22Rv1 (cell line): ENCODE data around the gene ZNF611.
"Not testable (repeated sequence)": the region's sequence is repeated elsewhere in the genome, so short reads cannot be mapped to it uniquely, and the experiment has no call there.

Experiments
- CTCF ChIP-seq: fragments of 450-650 bp; IDR thresholded peaks from 2 replicates; pipeline ENCODE4 v1.5.1; 2017; ENCODE audit warnings: mild to moderate bottlenecking
- ZFX ChIP-seq: fragments of 450-650 bp; IDR thresholded peaks from 2 replicates; pipeline ENCODE4 v1.6.1; 2017; ENCODE audit warnings: antibody characterized with exemption, borderline replicate concordance

DNA sequence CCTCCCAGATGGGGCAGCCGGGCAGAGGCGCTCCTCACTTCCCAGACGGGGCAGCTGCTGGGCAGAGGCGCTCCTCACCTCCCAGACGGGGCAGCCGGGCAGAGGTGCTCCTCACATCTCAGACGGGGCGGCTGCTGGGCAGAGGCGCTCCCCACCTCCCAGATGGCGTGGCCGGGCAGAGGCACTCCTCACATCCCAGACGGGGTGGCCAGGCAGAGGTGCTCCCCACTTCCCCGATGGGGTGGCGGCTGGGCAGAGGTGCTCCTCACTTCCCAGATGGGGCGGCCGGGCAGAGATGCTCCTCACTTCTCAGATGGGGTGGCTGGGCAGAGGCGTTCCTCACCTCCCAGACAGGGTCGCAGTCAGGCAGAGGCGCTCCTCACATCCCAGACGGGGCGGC is 14.3 kb downstream of the ZNF611 start:
- TF ChIP-seq CTCF, ZFX: not testable (repeated sequence)
